Measurements from ENCODE around the gene BTN3A1.

DNA sequence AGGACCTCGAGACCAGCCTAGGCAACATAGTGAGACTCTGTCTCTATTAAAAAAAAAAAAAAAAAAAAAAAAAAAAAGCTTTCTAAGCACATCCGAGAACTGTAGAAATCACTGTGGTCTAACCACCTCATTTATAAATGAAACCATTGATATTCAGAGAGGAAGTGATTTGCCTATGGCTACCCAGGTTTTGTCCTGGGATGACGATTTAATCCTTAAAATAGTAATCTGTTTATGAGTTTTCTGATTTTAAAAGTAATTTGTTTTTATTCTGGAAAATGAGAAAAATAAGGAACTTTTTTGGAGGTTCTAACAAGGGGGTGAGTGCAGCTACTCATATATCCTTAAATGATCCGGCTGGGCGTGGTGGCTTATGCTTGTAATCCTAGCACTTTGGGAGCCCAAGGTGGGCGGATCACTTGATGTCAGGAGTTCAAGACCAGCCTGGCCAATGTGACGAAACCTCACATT is 43.5 kb upstream of the BTN3A1 start:
- TF ChIP-seq CTCF (IDR thresholded peaks at IDR 0.05) (no peak), POLR2A (IDR thresholded peaks at IDR 0.05) (no peak)
